AML-193 (cell line): ENCODE data around the gene MOGAT1.
"Not testable (repeated sequence)": the region's sequence is repeated elsewhere in the genome, so short reads cannot be mapped to it uniquely, and the experiment has no call there.

Source experiments
- DNase-seq, 2 experiments: peaks; one replicate each; lab custom pipeline; 2025; lab: John Stamatoyannopoulos, UW

MOGAT1 gene

DNA sequence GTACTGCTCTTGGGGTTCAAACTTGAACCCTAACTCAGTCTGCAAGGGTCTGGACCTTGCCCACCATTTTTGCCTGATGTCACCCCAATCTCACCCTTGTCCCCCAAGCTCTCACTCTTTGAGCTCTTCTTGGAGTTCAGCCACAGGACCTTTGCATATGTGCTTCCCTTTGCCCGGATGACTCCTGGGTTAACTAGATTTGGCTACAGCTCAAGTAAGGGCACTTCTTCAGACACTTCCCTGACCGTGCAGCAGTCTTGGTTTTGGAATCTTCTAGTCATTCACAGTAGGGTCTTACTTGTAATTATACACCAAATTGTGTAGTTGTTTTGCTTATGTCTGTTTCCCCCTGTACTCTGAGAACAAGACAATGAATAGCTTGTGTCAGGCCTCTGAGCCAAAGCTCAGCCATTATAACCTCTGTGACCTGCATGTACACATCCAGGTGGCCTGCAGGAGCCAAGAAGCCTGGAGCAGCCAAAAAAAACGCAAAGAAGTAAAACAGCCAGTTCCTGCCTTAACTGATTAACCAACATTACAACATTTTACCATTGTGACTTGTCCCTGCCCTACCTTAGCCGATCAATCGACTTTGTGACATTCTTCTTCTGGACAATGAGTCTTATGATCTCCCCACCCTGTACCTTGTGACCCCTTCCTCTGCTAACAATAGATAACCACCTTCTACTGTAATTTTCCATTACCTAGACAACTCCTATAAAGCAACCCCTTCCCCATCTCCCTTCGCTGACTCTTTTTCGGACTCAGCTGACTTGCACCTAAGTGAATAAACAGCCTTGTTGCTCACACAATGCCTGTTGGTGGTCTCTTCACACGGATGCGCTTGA is 1.0 kb upstream of the MOGAT1 start:
- DNase-seq, result no peak

DNA sequence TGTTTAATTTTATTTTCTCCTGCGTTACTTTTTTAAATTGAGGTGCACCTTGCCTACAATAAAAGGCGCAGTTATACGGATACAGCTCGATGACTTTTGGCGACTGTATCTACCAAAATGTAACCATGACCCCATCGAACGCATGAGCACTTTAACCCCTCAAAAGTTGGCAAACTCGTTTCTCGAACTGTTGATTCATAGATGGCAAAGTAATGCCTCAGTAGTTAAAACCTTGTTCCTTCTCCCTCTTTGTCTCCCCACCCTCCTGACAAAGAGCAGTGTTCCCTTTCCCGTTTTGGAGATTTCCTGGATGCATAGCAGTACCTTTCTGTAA is 577 bp downstream of the MOGAT1 start:
- no peak for DNase-seq

GRCh38 chr2:222673273-222673672 is 1.8 kb downstream of the MOGAT1 start:
- DNase-seq, result no peak

- no peak for DNase-seq
Observed at GRCh38 chr2:222673883-222674282, 2.4 kb downstream of the MOGAT1 start.

GRCh38 chr2:222677981-222678380 is 6.5 kb downstream of the MOGAT1 start:
- DNase-seq, result no peak

GRCh38 chr2:222683805-222684204 is 12.3 kb downstream of the MOGAT1 start:
- no peak for DNase-seq

GRCh38 chr2:222686086-222686750 is 14.8 kb downstream of the MOGAT1 start:
- no peak for DNase-seq

- no peak for DNase-seq
Observed at GRCh38 chr2:222688917-222689316, 17.5 kb downstream of the MOGAT1 start.

GRCh38 chr2:222689322-222689721 is 17.9 kb downstream of the MOGAT1 start:
- DNase-seq, result no peak

DNA sequence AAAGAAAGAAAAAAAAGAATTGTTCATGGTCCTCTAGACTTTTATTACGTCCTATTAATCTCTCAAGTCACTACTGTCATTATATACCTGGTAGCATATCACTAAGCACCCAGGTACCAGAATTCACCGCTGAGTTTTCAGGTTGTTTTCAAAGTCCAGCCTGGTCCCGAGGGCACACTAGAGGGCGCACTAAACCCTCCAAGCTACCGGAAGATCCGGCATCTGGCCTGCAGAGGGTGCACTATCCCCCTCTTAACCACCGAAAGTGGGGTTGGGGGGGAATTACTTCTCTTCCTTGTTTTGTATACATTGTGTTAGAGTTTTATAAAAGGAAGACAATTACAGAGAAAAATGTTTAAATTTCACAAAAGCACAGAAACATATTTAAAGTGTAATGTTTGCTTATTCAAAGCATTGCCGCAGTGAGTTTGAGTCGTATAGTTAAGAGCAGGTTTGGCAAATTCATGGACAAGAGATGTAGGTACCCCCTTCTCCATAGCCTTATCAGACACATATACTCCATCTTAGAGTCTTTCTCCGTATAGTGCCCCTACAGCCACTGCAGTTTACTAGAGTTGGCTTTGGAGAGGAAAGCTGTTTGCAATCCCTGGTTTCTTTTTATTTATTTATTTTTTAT is 19.2 kb downstream of the MOGAT1 start:
- peak; percentile 58 to 71 for DNase-seq

- not testable (repeated sequence) for DNase-seq
Observed at GRCh38 chr2:222693413-222693812, 22.0 kb downstream of the MOGAT1 start.

DNA sequence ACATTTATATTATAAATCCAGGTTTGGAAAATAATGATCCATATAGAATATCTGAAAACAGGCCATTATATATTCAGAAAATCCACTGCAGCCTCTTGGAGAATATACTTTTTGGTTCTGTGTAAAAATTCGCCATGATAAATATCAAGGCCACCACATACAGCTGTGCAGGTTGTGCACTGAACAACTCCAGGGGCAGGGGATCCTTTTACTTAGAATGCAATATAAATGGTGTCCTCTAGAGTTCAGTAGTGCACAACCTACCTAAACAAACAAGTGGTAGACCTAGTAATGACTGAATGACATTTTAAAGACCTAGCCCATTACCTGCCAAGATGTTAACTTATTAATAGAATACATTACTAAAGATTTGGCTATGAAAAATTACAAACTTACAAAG is 22.4 kb downstream of the MOGAT1 start:
- DNase-seq, result peak in 1 of 2 experiments; percentile 14

DNA sequence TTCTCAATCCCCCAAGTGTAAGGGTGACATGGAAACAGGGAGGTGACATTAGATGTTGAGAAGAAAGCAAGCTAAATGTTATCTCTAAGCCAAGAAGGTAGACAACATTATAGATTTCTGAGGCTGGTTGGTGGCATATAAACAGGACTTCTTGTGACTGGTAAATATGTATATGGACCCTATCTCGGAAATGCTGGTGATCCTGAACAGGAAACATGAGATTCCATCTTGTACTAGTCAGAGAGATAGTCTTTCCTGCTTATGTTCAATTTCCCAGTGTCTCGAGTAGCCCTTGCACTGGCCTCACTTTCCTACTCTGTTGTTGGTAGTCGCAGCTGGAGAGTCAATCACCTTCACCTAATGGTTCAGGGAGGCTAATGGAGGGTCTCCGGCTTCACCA is 26.8 kb downstream of the MOGAT1 start:
- DNase-seq, result no peak

DNA sequence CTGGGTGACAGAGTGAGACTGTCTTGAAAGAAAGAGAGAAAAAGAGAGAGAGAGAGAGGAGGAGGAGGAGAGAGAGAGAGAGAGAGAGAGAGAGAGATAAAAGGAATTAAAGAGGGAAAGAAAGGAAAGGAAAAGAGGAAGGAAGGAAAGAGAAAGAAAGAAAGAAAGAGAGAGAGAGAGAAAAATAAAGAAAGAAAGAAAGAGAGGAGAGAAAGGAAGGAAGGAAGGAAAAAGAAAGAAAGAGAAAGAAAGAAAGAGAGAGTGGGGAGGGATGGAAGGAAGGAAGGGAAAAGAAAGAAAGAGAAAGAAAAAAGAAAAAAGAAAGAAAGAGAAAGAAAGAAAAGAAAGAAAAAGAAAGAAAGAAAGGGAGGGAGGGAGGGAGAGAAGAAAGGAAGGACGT is 29.8 kb downstream of the MOGAT1 start:
- no peak for DNase-seq

GRCh38 chr2:222701721-222702131 is 30.3 kb downstream of the MOGAT1 start:
- DNase-seq, result no peak

- DNase-seq, result no peak
Observed at GRCh38 chr2:222703091-222703490, 31.6 kb downstream of the MOGAT1 start.

- no peak for DNase-seq
Observed at GRCh38 chr2:222703886-222704285, 32.4 kb downstream of the MOGAT1 start.

GRCh38 chr2:222706616-222707015 is 35.2 kb downstream of the MOGAT1 start:
- no peak for DNase-seq

DNA sequence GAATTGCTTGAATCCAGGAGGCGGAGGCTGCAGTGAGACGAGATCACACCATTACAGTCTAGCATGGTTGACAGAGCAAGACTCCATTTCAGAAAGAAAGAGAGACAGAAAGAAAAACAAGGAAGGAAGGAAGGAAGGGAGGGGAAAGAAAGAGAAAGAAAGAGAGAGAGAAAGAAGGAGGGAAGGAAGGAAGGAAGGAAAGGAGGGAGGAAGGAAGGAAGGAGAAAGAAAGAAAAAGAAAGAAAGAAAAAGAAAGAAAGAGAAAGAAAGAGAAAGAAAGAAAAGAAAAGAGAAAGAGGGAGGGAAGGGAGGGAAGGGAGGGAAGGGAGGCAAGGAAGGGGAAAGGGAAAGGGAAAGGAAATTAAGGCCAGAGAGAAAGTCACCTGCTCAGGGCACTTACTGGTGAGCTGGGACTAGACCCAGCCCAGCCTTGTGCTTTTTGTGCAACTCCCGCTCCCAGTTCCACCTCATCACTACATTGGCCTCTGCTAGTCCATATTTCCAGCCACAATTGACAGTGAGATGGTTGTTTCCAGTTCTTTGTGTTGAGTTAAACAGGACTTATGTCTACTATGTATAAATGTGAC is 35.7 kb downstream of the MOGAT1 start:
- DNase-seq, result no peak

- DNase-seq, result no peak
Observed at GRCh38 chr2:222707689-222708273, 36.3 kb downstream of the MOGAT1 start.

- peak; percentile 31 to 54 for DNase-seq
Observed at GRCh38 chr2:222708274-222708710, 36.8 kb downstream of the MOGAT1 start.

GRCh38 chr2:222709191-222709891 is 37.9 kb downstream of the MOGAT1 start:
- no peak for DNase-seq
